ENCODE measurements around the gene ABCF3. TPM values are rescaled to one million over a fixed set of nuclear protein-coding genes. Genes with fewer than 3 reads are reported as not detected.

ABCF3 gene
- total and polyA plus RNA-seq, 2 donors (not counting 3 experiments of a cell fraction or from before 2014, with no cell fraction given), result 68.8 to 73.4 TPM

DNA sequence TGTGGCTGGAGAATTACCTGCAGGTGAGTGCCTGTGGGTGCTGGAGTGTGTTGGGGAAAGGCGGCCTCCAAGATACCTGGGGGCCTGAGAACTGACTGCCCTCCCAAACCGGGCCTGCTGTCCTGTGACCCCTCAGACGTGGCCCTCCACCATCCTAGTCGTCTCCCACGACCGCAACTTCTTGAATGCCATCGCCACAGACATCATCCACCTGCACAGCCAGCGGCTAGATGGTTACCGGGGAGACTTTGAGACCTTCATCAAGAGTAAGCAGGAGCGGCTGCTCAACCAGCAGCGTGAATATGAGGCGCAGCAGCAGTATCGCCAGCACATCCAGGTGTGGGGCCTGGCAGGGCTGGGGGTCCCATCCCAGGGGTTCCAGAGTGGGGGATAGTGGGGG lies 3.4 kb downstream of the ABCF3 start:
- TF ChIP-seq FOS (IDR thresholded peaks at IDR 0.05; ENCODE audit: borderline replicate concordance, insufficient read depth, low read length) (no peak), CTCF (IDR thresholded peaks at IDR 0.05; ENCODE audit: extremely low read depth in 1 of 2, insufficient read depth in 1 of 2, low read depth in 1 of 2, low read length in 2 of 2) (no peak), GATA2 (IDR thresholded peaks at IDR 0.05; ENCODE audit: insufficient read depth, insufficient read length, low read depth, low read length) (no peak), POLR2AphosphoS5 (IDR thresholded peaks at IDR 0.05; ENCODE audit: insufficient read depth, low read depth, low read length) (no peak)
- TF ChIP-seq, protein P1, sequence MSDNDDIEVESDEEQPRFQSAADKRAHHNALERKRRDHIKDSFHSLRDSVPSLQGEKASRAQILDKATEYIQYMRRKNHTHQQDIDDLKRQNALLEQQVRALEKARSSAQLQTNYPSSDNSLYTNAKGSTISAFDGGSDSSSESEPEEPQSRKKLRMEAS (IDR thresholded peaks at IDR 0.05; ENCODE audit: insufficient read depth, insufficient read length), result no peak
- no peak overlapping the region for H3K9ac ChIP-seq (replicated peaks; ENCODE audit: extremely low read depth, insufficient read depth, low read length)
- peaks cover 10 to 46% of the 10 kb centered on the region in 2 experiments for H3K36me3 ChIP-seq (ENCODE audit: control insufficient read depth in 2 of 2, extremely low read depth in 1 of 2, insufficient read depth in 2 of 2, low read length in 2 of 2)
- no peak for DNase-seq (ENCODE audit: low read depth, low spot score)
- FAIRE-seq, result no peak
- no peaks in the 10 kb centered on the region for H4K20me1 ChIP-seq (replicated peaks; ENCODE audit: control insufficient read depth, extremely low read depth, insufficient read depth, low read length)
- no peak overlapping the region for H3K27ac ChIP-seq (ENCODE audit: insufficient read depth, low read depth, low read length)
- intact Hi-C loops (cut with micrococcal nuclease) (loop anchor here (5.0 kb wide), 1 partner anchor 38 kb away; the partner anchor contains the start of gene VWA5B2), dilution Hi-C loops (cut with MboI; ENCODE audit: extremely low pct_ligation_motif_present, low sequenced_read_pairs) (no loop called here)
- no TSS peak for BruUV-seq (replicated peaks)
- H3K4me3 ChIP-seq (replicated peaks in 1 of 3; ENCODE audit: insufficient read depth in 1 of 3, low read depth in 1 of 3, low read length in 3 of 3), result no peak overlapping the region
- CTCF ChIA-PET, result no interaction called here
- no peaks in the 10 kb centered on the region for H3K27me3 ChIP-seq (ENCODE audit: control insufficient read depth in 2 of 2, insufficient read depth in 2 of 2, low read length in 2 of 2)
- H3K9me3 ChIP-seq (replicated peaks; ENCODE audit: control insufficient read depth, insufficient read depth, low read length), result no peaks in the 10 kb centered on the region
- H3K4me2 ChIP-seq (ENCODE audit: insufficient read depth, low read length), result no peak overlapping the region
- H2AFZ ChIP-seq (ENCODE audit: low read depth, low read length), result no peak overlapping the region
- POLR2A ChIA-PET, result no interaction called here
- H3K79me2 ChIP-seq (ENCODE audit: control insufficient read depth, insufficient read depth, low read length), result peaks cover 25% of the 10 kb centered on the region
- peaks cover 14% of the 10 kb centered on the region for H3K4me1 ChIP-seq (ENCODE audit: control insufficient read depth, extremely low read depth, insufficient read depth, low read length)
- no peaks in the 10 kb centered on the region for H3K9me1 ChIP-seq (replicated peaks; ENCODE audit: control insufficient read depth, extremely low read depth, insufficient read depth, low read length)

GRCh38 chr3:184192889-184193288 lies 6.9 kb downstream of the ABCF3 start:
- Histone ChIP-seq H2AFZ (ENCODE audit: low read depth, low read length) (no peak overlapping the region), H3K27ac (ENCODE audit: insufficient read depth, low read depth, low read length) (no peak overlapping the region), H3K9me1 (replicated peaks; ENCODE audit: control insufficient read depth, extremely low read depth, insufficient read depth, low read length) (no peaks in the 10 kb centered on the region), H3K4me1 (ENCODE audit: control insufficient read depth, extremely low read depth, insufficient read depth, low read length) (no peaks in the 10 kb centered on the region), H3K79me2 (ENCODE audit: control insufficient read depth, insufficient read depth, low read length) (peaks cover 7% of the 10 kb centered on the region), H3K4me3 (replicated peaks in 1 of 3; ENCODE audit: insufficient read depth in 1 of 3, low read depth in 1 of 3, low read length in 3 of 3) (no peak overlapping the region), H4K20me1 (replicated peaks; ENCODE audit: control insufficient read depth, extremely low read depth, insufficient read depth, low read length) (no peaks in the 10 kb centered on the region), H3K9ac (replicated peaks; ENCODE audit: extremely low read depth, insufficient read depth, low read length) (no peak overlapping the region), H3K9me3 (replicated peaks; ENCODE audit: control insufficient read depth, insufficient read depth, low read length) (no peaks in the 10 kb centered on the region), H3K4me2 (ENCODE audit: insufficient read depth, low read length) (no peak overlapping the region), H3K36me3 (ENCODE audit: control insufficient read depth in 2 of 2, extremely low read depth in 1 of 2, insufficient read depth in 2 of 2, low read length in 2 of 2) (peaks cover 8 to 42% of the 10 kb centered on the region in 2 experiments), H3K27me3 (ENCODE audit: control insufficient read depth in 2 of 2, insufficient read depth in 2 of 2, low read length in 2 of 2) (no peaks in the 10 kb centered on the region)
- DNase-seq (ENCODE audit: low read depth, low spot score), result no peak
- FAIRE-seq, result no peak
- ChIA-PET CTCF (interaction anchor here (0.5 kb wide), 1 partner anchor 28 kb away, joined by 3 read pairs; no protein-coding TSS in a partner anchor), POLR2A (no interaction called here)
- dilution Hi-C loops (cut with MboI; ENCODE audit: extremely low pct_ligation_motif_present, low sequenced_read_pairs), result no loop called here
- BruUV-seq (replicated peaks), result no TSS peak
- TF ChIP-seq, protein P1 (IDR thresholded peaks at IDR 0.05; ENCODE audit: insufficient read depth, insufficient read length), result no peak
- intact Hi-C loops (cut with micrococcal nuclease), result no loop called here
